Ectodermal cell (in vitro differentiated cells): ENCODE data around the gene NACC2.

Experiments used
- H3K27ac ChIP-seq: 2 replicates; pipeline ENCODE4 v1.7.0; 2013; ENCODE audit warnings: mild to moderate bottlenecking, low read depth, low read length; ENCODE audit not compliant: insufficient read depth, poor library complexity, severe bottlenecking
- H3K27me3 ChIP-seq: 2 replicates; pipeline ENCODE4 v1.7.0; 2013; ENCODE audit warnings: mild to moderate bottlenecking, low read length; ENCODE audit not compliant: insufficient read depth, control insufficient read depth, poor library complexity, severe bottlenecking
- H3K36me3 ChIP-seq: one replicate; pipeline ENCODE4 v1.7.0; 2013; ENCODE audit warnings: low read length; ENCODE audit not compliant: control insufficient read depth, insufficient read depth
- H3K4me1 ChIP-seq: one replicate; pipeline ENCODE4 v1.7.0; 2013; ENCODE audit warnings: low read length; ENCODE audit not compliant: control insufficient read depth, insufficient read depth
- H3K4me3 ChIP-seq: 2 replicates; pipeline ENCODE4 v1.7.0; 2013; ENCODE audit warnings: low read depth, low read length, control low read depth; ENCODE audit not compliant: insufficient read depth
- H3K9me3 ChIP-seq: 2 replicates; pipeline ENCODE4 v1.7.0; 2013; ENCODE audit warnings: mild to moderate bottlenecking, low read length, moderate library complexity; ENCODE audit not compliant: control insufficient read depth
- WGBS, 2 experiments: methylation state at CpG; one replicate each; pipeline ENCODE4 v1.1.7; 2013; ENCODE audit warnings: missing lambda C conversion rate in 2 of 2; 5-methylcytosine and 5-hydroxymethylcytosine counted together

NACC2 gene

DNA sequence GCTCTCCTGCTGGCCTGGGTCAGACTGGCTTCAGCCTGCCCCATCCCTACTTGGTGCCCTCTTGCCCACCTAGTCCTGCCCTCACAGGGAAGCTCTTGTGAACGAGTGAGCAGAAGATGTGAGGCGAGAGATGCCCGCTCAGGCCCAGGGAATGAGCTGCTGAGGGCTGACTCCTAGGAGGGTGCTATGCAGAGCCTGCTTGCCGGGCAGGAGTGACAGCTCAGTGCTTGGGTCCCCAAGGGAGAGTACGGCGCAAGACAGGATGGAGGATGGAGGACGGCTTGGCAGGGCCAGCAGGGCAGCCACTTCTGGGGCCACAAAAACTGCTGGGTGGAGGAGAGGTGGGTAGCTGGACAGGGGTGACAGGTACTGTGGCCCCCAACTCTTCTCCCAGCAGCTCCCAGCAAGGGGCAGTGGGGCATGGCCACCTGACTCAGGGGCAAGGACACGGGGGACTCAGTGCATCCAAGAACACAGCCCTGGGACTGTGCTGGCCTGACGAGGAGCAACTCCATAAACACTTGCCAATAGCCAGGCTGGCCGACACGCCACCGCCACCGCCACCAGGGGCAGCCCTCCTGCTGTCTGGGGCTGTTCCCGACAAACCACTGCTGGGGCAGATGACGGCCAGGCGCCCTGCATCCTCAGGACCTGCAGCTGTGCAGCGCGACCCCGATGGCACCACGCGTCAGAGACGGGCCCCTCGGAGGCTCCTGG is 78.4 kb downstream of the NACC2 start:
- no peaks in the 10 kb centered on the region for H3K9me3 ChIP-seq
- H3K36me3 ChIP-seq: no peaks in the 10 kb centered on the region
- 92% methylated on average over 23 of the region's 23 CpGs for WGBS, 2 experiments
- no peak overlapping the region for H3K4me3 ChIP-seq
- no peaks in the 10 kb centered on the region for H3K27me3 ChIP-seq
- H3K27ac ChIP-seq: no peak overlapping the region
- H3K4me1 ChIP-seq: peaks cover 19% of the 10 kb centered on the region

DNA sequence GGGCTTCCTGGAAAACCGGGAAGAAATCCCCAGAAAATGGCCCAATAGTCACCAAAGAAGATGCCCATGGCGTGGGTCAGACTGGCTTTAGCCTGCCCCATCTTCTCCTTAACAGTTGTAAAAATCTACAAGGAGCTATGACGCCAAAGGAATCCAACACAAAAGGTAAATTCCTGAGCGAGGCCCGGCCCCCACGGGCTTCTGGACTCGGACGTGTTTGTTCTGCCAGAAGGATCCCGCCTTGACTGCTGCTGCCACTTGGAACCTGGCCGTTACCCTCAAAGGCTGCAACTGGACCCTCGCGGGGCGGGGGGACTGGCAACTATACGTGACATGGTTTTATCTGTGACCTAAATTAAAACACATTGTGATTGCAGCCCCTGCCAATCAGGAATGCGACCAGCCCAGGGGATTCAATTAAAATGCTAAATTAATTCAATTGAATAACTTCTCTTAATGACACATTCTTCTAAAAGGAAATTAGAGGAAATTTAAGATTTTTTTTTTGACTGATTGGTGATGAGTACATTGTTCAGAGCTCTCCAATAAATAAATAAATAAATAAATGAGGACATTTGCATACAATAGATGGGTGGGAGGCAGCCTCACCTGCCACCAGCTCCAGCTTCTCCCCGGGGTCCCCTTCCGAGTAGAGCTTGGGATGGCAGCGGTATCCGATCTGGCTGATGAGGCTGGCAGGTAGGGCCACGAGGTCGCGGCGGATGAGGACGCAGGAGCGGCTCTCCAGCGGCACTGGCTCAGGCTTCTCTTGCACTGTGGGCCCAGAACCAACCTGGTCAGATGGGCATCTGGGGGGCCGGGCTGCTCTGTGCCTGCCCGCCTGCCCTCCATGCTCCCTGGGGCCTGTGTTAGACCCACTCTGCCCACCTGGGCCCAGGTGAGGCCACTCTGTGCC is 79.2 kb downstream of the NACC2 start:
- Histone ChIP-seq H3K9me3 (no peaks in the 10 kb centered on the region), H3K4me1 (peaks cover 27% of the 10 kb centered on the region), H3K4me3 (no peak overlapping the region), H3K36me3 (no peaks in the 10 kb centered on the region), H3K27me3 (no peaks in the 10 kb centered on the region), H3K27ac (no peak overlapping the region)
- WGBS, 2 experiments: 87 to 88% methylated on average over 27 of the region's 28 CpGs

DNA sequence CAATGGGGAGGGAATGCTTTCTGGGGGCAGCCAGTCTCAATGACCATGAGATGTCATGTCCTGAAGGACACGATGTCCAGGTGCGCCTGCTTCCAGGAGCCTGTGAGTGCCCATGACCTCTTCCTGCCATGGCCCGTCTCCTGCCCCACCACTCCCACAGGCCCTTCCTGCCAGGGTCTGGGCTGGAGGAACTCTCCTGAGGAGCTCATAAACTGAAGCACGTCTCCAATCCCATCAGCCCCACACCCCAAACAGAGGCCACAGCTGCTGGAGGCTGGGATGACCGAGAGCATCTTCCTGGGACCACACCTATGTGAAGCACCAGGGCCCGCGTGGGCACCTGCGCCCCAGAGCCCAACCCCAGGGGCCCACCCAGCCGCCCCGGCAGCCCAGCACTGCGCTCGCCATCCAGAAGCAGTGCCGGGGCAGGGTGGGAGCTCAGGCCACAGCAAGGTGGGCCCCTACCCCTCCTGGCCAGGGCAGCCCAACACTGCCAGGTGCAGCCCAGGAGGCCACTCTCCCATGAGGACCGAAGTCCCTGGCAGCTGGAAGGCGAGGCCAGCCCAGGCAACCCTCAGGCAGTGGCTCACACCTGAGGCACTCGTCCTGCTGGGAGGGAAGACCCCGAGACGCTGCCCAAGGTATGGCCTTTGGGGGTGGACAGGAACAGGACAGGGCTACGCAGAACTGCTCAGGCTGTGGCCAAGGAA is 80.0 kb downstream of the NACC2 start:
- 85% methylated on average over 19 of the region's 19 CpGs for WGBS, 2 experiments
- H3K4me3 ChIP-seq: no peak overlapping the region
- H3K9me3 ChIP-seq: no peaks in the 10 kb centered on the region
- no peaks in the 10 kb centered on the region for H3K36me3 ChIP-seq
- H3K27ac ChIP-seq: no peak overlapping the region
- H3K27me3 ChIP-seq: no peaks in the 10 kb centered on the region
- peaks cover 34% of the 10 kb centered on the region for H3K4me1 ChIP-seq

DNA sequence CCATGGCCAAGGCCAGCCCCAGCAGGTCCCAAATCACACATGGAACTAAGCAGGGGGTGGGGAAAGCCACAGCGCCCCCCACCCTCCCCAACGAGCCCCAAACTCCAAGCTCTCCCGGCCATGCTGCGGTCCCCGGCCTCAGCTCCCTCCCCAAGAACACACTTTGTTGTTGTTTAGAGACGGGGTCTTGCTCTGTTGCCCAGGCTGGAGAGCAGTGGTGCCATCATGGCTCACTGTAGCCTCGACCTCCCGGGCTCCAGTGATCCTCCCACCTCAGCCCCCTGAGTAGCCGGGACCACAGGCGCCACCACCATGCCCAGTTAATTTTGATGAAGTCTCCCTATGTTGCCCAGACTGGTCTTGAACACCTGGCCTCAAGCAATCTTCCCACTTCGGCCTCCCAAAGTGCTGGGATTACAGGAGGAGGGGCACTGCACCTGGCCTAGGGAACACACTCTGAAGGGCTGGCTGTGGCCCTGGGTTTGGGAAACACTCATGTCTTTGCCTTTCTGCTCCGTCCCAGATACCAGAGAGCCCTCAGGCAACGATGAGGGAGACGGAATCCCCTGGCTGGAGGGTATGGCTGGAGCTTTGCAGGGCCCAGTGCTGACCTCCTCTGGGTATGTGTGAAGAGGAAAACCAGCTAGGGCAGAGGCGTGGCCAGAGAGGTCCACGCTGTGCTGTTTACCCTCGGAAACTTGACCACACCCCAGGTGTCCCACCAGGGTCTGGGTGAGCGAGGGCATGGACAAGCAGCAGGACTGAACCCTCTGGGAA is 80.8 kb downstream of the NACC2 start:
- no peak overlapping the region for H3K27ac ChIP-seq
- H3K9me3 ChIP-seq: no peaks in the 10 kb centered on the region
- no peaks in the 10 kb centered on the region for H3K27me3 ChIP-seq
- 87 to 93% methylated on average over 18 of the region's 18 CpGs for WGBS, 2 experiments
- peaks cover 34% of the 10 kb centered on the region for H3K4me1 ChIP-seq
- H3K4me3 ChIP-seq: no peak overlapping the region
- no peaks in the 10 kb centered on the region for H3K36me3 ChIP-seq

DNA sequence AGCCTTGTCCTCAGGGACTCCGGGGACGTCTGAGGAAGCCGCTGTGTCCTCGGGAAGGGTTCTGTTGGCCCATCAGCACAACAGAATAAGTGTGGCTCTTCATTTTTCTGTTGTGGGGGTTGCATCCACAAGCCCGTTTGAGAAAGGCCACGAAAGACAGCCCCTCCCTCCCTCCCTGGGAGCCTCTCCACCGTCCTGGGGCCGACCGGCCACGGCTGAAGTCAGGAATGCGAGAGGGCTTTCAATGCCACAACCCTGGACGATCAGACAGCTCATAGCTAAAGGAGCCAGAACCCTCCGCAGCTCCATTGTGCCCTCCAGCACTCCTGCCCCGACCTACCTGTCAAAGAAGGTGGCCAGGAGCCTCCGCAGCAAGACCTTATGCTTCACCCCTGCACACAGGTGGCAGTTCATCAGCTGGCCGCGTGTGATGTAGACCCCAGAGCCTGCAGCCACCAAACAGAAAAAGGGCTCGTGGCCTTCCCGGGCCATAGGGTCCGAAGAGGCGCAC is 81.5 kb downstream of the NACC2 start:
- whole genome bisulfite sequencing, 2 experiments: 91% methylated on average over 21 of the region's 21 CpGs
- Histone ChIP-seq H3K27me3 (no peaks in the 10 kb centered on the region), H3K36me3 (no peaks in the 10 kb centered on the region), H3K27ac (no peak overlapping the region), H3K4me3 (no peak overlapping the region), H3K9me3 (no peaks in the 10 kb centered on the region), H3K4me1 (peaks cover 29% of the 10 kb centered on the region)

DNA sequence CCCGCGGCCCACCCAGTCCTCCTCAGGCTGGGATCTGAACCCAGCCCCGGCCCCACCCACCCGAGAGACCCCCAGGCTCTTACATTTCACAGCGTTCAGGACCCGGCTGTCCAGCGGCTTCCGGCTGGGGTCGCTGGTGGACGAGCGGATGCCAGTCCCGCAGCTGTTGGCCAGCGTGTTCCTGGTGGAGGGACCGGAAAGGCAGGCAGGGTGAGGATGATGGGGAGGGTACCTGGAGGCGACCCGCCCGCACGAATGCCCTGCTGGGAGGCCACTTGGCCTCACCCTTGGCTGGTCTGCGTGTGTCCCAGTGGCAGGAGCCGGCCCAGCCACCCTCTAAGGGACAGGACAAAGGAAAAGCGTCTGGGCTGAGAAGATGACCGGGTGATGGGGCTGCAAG is 82.0 kb downstream of the NACC2 start:
- H3K27ac ChIP-seq: no peak overlapping the region
- WGBS, 2 experiments: 90% methylated on average over 22 of the region's 22 CpGs

DNA sequence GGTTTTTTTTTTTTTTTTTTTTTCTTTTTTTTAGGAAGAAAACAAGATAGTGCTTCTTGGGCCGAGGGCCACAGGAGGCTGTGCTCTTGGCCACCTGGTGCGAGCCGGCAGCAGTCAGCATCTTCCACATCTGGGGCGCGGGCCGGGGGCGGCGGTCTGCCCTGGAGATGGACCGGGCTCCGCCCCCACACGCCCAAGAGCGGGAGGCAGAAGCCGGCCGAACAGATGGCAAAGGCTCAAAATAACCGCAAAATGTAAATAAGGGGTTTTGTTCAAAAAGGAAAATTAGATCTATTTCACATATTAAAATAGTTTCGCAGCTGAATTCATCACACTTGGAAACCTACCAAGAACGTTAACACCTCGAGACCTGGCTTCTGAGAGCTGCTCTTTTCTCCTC is 82.4 kb downstream of the NACC2 start:
- Histone ChIP-seq H3K4me3 (no peak overlapping the region), H3K27me3 (no peaks in the 10 kb centered on the region), H3K27ac (no peak overlapping the region), H3K4me1 (peaks cover 31% of the 10 kb centered on the region), H3K9me3 (no peaks in the 10 kb centered on the region), H3K36me3 (no peaks in the 10 kb centered on the region)
- WGBS, 2 experiments: 90 to 91% methylated on average over 17 to 18 of the region's 18 CpGs

More for the DNA sequence above, 82.0 kb downstream of the NACC2 start:
- Histone ChIP-seq H3K4me1 (peaks cover 30% of the 10 kb centered on the region), H3K36me3 (no peaks in the 10 kb centered on the region), H3K4me3 (no peak overlapping the region), H3K27me3 (no peaks in the 10 kb centered on the region), H3K9me3 (no peaks in the 10 kb centered on the region)

DNA sequence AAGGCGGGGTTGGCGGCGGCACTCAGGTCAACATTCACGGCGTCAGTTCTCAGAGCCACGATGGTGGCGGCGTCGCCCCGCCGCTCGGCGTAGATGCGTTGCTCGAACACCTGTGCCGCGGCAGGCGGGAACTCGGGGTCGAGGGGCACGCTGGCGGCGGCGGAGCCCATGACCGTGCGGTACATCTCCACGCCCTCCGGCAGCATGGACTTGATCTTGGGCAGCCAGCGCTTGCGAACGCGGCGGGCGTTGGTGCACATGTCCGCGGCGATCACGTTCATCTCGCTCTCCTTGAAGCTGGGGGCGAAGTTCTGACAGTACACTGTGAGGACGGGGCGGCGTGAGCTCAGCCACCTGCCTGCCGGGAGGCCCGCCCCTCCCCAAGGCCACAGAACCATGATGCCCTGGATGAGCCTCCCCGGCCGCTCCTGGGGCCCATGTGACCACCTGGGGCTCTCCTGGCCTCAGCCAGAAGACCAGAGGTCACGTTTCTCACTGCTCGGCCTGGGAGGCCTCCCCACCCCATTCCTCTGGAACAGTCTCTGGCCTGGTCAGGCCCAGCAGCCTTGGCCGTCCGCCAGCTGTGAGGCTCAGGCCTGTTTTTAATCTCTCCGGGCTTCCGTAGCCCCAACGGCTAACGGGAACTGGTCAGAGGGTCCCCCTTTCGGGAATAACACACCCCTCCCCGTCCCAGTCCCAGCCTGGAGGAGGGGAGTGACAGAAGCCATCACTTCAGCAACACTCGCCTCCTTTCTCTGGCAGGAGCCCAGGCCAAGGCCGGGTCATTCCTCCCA is 83.2 kb downstream of the NACC2 start:
- Histone ChIP-seq H3K27ac (no peak overlapping the region), H3K27me3 (no peaks in the 10 kb centered on the region), H3K4me3 (no peak overlapping the region), H3K9me3 (no peaks in the 10 kb centered on the region), H3K36me3 (no peaks in the 10 kb centered on the region), H3K4me1 (peaks cover 37% of the 10 kb centered on the region)
- 86 to 87% methylated on average over 59 of the region's 59 CpGs for WGBS, 2 experiments

DNA sequence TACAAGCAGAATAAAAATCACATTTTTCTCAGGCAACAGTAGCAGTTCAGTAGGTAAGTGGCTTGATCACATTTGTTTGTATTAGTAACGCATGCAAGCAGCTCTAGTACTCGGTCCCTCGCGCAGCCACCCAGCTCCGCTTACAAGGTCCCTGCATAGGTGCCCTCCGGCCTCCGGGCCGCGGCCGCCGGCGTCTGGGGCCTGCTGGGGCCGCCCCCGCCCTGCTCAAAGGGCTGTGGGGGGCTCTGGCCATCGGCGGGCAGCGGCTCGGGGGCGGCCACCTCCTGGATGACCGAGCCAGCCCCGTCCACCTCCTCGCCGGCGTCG is 83.8 kb downstream of the NACC2 start:
- WGBS, 2 experiments: 43 to 44% methylated on average over 25 of the region's 25 CpGs
- H3K4me3 ChIP-seq: no peak overlapping the region
- no peak overlapping the region for H3K27ac ChIP-seq
- no peaks in the 10 kb centered on the region for H3K36me3 ChIP-seq
- H3K27me3 ChIP-seq: no peaks in the 10 kb centered on the region
- no peaks in the 10 kb centered on the region for H3K9me3 ChIP-seq
- peaks cover 38% of the 10 kb centered on the region for H3K4me1 ChIP-seq
